ENCODE results near the gene ATG7.

DNA sequence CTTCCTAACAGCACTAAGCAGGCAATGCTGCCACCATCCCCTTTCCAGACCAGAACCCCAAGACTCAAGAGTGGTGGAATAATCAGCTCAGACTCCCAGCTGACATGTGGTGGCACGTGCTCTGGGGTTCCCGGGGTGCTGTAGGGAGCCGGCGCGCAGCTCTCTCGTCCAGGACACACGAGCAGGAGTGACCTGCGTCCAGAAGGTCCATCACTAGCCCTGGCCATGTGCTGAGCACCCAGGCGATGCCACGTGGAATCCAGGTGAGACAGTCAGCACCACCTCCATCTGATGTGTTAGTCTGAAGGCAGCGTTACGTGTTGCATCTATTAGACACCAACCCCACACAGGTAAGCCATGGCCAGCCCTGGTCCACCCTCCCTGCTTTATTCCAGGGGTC is 293.3 kb downstream of the ATG7 start:
- no peak for TF ChIP-seq CTCF (IDR thresholded peaks at IDR 0.05)
- no peak for TF ChIP-seq POLR2A (IDR thresholded peaks at IDR 0.05)
- no peak for TF ChIP-seq EP300 (IDR thresholded peaks at IDR 0.05)
